ENCODE data around the gene NMT2. TPM values are rescaled to one million over a fixed set of nuclear protein-coding genes. Genes with fewer than 3 reads are reported as not detected.

NMT2 gene
- polyA plus RNA-seq, 4 donors: 29.2 to 41.0 (median 33.1) TPM

DNA sequence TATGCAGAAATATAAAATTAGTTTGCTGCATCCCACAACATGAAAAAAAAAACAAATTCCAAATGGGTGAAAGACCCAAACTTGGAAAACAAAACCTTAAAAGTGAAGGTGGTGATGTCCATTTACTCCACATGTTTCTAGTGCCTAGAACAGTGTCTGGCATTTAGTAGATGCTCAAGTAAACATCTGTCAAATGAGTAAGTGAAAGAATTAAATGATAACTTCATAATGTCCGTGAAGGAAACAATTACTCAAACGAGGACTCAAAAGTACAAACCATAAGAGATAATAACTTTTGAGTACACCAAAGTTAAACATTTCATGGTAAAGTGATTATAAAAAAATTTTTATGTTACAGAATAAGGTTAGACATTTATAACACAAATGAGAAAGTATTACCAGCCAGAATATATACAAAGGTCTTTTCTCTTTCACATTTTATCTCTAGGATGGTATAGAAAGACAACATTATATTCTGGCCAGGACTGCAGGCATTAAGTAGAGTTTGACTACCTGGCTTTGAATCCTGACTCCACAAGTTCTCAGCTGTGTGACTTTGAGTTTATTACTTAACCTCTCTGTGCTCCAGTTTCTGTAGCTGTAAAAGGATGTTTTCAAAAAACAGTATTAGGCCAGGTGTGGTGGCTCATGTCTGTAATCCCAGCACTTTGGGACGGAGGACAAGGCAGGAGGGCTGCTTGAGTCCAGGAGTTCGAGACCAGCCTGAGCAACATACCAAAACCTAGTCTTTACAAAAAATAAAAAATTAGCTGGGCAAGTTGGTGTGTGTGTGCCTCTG lies 20.7 kb downstream of the NMT2 start:
- DNase-seq (ENCODE audit: low read depth in 4 of 4, low spot score in 2 of 4): no peak

DNA sequence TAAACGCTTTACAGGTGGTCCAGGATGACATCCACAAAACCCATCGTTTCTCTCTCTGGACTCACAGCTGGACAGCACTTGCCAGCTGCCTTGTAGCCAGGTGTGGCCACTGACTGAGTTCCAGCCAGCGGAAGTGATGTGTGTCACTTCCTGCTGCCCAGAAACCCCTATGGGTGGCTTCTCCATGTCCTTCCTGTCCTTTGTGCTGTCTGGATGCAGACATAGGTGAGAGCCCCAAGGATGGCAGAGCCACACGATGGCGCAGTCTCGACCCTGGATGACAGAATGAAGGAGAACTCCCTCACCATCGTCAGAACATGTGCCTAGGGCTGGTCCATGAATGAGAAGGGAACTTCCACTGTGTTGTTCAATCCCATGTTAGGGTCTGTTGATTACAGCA lies 22.1 kb downstream of the NMT2 start:
- no peak for DNase-seq (ENCODE audit: low read depth in 4 of 4, low spot score in 2 of 4)

GRCh38 chr10:15144788-15145187 lies 23.7 kb downstream of the NMT2 start:
- DNase-seq (ENCODE audit: low read depth in 4 of 4, low spot score in 2 of 4): no peak

DNA sequence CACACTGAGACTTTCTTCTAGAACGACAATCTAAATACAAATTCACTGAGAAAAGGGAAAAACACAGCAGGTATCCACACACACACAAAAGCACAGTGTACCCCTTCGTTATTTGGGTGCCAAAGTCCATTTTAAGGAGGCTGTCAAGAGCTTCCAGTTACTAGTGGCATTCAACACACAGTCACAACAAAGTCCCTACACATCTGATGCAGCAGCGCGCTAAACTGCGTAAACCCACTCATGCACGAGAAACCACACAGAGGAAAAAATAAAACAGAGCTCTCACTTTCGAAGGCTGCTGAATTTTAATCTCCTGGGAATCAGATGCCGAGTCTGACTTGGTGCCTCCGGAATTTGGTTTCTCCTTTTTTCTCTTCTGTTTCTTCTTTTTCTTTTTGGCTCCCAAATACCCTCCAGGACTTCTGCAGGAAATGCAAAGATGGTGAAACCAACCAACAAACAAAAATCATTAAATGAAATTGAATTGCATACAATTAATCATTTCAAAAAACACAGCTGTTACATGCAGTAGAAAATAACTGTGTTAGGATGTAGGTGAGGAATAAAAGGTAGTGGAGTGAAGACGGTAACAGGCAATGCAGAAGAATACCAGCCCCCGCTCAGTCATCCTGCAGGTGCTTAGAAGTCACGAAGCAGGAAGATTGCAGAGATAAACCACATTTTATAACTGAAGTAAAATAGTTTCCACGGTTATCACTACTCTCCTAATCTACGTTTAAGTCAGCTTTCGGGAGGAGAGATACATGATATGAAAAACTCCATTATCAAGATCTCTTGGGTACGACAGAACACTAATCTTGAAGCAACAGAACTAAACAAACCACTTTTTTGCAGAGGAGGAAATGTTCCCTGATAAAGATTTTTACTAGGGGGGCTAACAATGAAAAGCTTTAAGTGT lies 27.1 kb downstream of the NMT2 start:
- DNase-seq (ENCODE audit: low read depth in 4 of 4, low spot score in 2 of 4): peak in 1 of 4 donors; percentile 23

DNA sequence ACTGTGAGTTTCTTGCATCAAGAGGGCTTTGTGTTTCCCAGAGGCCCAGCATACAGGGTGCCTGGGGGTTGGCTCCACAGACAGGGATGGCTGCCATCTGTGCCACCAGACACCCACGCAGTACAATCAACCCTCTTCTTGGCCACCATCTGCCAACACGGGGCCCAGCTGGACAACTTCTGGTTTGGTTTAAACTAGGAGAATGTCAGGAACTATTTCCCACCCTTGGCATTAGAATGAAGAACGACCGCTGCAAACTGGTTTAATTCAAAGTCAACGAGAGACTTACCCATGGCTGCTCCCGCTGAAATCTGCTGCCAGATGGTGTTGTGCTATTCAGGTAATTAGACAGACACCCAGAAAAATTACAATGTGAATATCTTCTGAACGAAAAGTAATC lies 27.8 kb downstream of the NMT2 start:
- no peak for DNase-seq (ENCODE audit: low read depth in 4 of 4, low spot score in 2 of 4)

GRCh38 chr10:15137636-15138035 lies 30.9 kb downstream of the NMT2 start:
- no peak for DNase-seq (ENCODE audit: low read depth in 4 of 4, low spot score in 2 of 4)

- DNase-seq (ENCODE audit: low read depth in 4 of 4, low spot score in 2 of 4): no peak
Observed at GRCh38 chr10:15137036-15137359, 31.5 kb downstream of the NMT2 start.

DNA sequence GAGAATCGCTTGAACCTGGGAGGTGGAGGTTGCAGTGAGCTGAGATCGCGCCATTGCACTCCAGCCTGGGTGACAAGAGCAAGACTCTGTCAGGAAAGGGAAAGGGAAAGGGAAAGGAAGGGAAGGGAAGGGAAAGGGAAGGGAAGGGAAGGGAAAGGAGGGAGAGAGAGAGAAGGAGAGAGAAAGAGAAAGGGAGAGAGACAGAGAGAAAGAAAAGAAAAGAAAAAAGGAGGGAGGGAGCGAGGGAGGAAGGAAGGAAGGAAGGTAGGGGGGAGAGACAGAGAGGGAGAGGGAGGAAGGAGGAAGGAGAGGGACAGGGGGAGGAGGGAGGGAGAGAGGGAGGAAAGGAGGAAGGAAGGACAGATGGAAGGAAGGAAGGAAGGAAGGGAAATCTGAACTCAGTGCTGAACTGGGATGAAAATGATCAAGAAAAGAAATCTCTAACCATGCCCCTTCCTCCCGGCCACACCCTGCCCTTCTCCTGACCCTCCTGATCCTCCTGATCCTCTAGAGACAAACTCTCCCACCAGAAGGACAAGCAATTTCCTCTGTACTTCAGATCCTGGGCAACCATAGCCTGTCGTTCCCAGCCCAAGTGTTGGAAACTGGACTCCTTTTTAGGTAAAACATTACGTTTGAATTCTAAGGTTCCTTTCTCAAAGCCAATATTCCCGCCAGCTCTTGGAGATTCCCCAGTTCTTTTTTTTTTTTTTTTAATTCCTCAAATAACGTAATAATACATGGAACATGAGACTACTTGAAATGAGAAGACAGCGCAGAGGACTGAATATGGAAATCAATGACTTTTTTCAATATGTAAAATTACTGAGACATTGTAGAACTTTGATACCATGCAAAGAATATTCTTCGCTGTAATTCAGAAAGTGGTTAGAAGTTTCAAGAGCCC lies 32.1 kb downstream of the NMT2 start:
- DNase-seq (ENCODE audit: low read depth in 4 of 4, low spot score in 2 of 4): no peak

GRCh38 chr10:15131330-15131729 lies 37.2 kb downstream of the NMT2 start:
- no peak for DNase-seq (ENCODE audit: low read depth in 4 of 4, low spot score in 2 of 4)

- DNase-seq (ENCODE audit: low read depth in 4 of 4, low spot score in 2 of 4): no peak
Observed at GRCh38 chr10:15124908-15125307, 43.6 kb downstream of the NMT2 start.

DNA sequence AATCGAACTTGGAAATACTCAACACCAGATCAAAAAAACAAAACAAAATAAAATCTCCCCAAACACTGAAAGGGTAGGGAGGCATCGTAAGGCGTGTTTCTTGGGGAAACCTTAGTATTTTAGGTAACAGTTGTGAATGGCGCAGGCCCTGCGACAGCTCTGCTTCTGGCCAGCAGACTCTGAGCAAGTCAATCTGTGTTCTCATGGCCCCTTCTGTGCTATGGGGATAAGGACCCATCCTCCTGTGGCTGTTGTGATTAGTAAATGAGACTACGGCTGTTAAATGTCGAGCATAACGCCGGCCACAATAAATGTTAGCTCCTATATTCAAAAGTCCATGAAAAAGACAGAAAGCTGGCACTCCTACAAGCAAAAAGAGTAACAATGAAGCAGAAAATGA lies 44.3 kb downstream of the NMT2 start:
- no peak for DNase-seq (ENCODE audit: low read depth in 4 of 4, low spot score in 2 of 4)

GRCh38 chr10:15123749-15124184 lies 44.7 kb downstream of the NMT2 start:
- no peak for DNase-seq (ENCODE audit: low read depth in 4 of 4, low spot score in 2 of 4)

DNA sequence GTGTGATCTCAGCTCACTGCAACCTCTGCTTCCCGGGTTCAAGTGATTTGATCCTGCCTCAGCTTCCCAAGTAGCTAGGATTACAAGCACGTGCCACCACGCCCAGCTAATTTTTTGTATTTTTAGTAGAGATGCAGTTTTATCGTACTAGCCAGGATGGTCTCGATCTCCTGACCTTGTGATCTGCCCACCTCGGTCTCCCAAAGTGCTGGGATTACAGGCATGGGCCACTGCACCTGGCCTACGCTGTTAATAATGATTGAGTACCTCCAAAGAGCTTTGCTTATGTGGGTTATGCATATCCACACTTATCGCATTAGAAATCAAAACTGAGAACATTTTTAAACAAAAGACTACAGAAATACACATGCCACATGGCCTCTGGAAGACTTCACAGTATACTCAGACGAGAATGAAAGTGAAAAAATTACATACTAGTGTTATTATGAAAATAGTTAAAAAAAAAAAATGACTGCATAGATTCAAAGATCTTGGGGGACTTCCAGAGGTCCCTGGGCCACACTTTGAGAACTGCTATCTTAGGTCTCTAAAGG lies 45.9 kb downstream of the NMT2 start:
- DNase-seq (ENCODE audit: low read depth in 4 of 4, low spot score in 2 of 4): no peak

DNA sequence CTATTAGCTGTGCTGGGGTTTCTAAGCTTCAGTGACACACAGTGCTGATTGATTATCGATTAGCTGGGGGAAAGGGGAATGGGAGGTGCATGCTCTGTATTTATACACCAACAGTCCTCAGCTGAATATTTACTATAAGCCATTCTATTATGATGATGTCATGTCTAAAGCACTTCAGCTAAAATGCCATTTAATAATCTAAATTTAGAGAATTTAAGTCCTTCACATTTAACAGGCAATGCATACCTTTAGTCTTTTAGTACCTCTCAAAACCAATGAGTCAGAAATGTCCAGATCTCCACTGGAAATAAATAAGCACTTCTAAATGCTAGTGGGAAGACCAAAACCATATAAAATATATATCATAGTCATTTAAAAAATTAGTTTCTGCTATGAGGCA lies 46.8 kb downstream of the NMT2 start:
- no peak for DNase-seq (ENCODE audit: low read depth in 4 of 4, low spot score in 2 of 4)

GRCh38 chr10:15120523-15120922 lies 48.0 kb downstream of the NMT2 start:
- DNase-seq (ENCODE audit: low read depth in 4 of 4, low spot score in 2 of 4): no peak

GRCh38 chr10:15118615-15119014 lies 49.9 kb downstream of the NMT2 start:
- DNase-seq (ENCODE audit: low read depth in 4 of 4, low spot score in 2 of 4): no peak

DNA sequence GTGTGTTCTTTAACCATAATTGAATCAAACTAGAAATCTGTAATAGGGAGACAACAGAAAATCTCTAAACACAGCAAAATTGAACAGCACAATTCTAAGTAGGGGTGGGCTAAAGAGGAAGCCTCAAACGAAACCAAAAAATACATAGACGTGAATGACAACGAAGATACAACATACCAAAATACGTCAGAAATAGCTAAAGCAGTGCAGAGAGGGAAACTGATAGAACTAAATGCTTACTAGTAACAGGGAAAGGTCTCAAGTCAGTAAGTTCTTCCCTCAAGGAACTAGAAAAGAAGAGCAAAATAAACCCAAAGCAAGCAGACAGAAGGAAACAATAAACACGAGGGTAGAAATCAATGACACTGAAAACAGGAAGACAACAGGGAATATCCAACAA lies 52.3 kb downstream of the NMT2 start:
- no peak for DNase-seq (ENCODE audit: low read depth in 4 of 4, low spot score in 2 of 4)

DNA sequence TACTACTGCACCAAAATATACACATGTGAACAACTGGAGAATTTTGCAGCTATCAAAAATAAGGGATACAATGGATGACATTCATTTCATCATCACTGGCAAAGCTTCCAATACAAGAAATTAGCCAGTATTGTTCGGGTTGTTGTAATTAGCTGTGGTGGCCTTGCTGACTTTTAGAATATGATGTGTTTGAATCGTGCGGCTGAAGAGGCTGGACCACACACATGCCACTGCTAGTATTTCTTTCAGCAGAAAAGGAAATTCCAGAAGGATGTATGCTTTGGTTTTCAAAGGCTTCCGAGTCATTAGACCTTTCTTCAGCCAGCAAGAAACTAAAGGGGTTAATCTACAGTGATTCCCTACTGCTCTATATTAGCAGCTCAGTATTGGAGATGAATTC lies 54.7 kb downstream of the NMT2 start:
- DNase-seq (ENCODE audit: low read depth in 4 of 4, low spot score in 2 of 4): no peak

DNA sequence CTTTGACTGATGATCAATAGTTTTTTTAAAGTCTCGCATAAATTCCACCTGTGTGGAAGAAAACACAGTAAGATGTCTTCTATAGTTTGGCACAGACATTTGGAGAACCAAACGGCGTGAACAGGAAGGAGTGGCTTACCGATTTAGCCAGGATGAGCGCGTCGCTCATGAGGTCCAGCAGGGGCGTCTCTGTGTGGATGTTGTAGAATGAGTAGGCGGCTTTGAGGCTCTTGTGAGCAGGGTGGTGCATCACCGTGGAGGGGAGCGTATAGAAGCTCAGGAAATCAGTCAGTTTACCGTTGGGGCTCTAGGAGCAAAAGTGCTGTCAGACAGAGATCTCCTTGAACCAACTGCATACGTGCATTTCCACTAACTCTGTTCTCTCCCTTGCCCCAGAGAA lies 55.8 kb downstream of the NMT2 start:
- DNase-seq (ENCODE audit: low read depth in 4 of 4, low spot score in 2 of 4): no peak

GRCh38 chr10:15106352-15107013 lies 62.0 kb downstream of the NMT2 start:
- no peak for DNase-seq (ENCODE audit: low read depth in 4 of 4, low spot score in 2 of 4)

Measured in left renal cortex interstitium (tissue), 4 donors.